Thoracic aorta (tissue), 2 donors: ENCODE data around the gene GPR17. TPM values are rescaled to one million over a fixed set of nuclear protein-coding genes. Genes with fewer than 3 reads are reported as not detected.

Source experiments
- ATAC-seq: fragments of 150-250 bp; one replicate; pipeline ENCODE4 v1.8.0; 2017; ENCODE audit warnings: low read depth; ENCODE audit not compliant: insufficient number of reproducible peaks, low FRiP score
- DNase-seq: peaks from one replicate; pipeline ENCODE4 v3.0.0-alpha.2; 2020; ENCODE audit warnings: low spot score
- H3K27ac ChIP-seq, 2 donors: fragments of 200-600 bp; sonication (generic); 1 replicate in 1 of 2; 2 replicates in 1 of 2; pipeline ENCODE4 v1.5.1; 2016; ENCODE audit warnings: mild to moderate bottlenecking in 2 of 2, moderate library complexity in 2 of 2
- H3K27me3 ChIP-seq: fragments of 200-600 bp; sonication (generic); replicated peaks from 2 replicates; pipeline ENCODE4 v1.6.0; 2016; ENCODE audit warnings: mild to moderate bottlenecking; ENCODE audit not compliant: insufficient read depth
- H3K36me3 ChIP-seq: fragments of 200-600 bp; sonication (generic); one replicate; pipeline ENCODE4 v1.5.1; 2016
- H3K4me1 ChIP-seq, 2 donors: fragments of 200-600 bp; sonication (generic); 1 replicate in 1 of 2; 2 replicates in 1 of 2; pipeline versions ENCODE4 v1.5.1 to v1.6.0; 2016; ENCODE audit warnings: low read depth in 2 of 2, mild to moderate bottlenecking in 1 of 2; ENCODE audit not compliant: control insufficient read depth in 1 of 2
- H3K4me3 ChIP-seq: fragments of 200-600 bp; sonication (generic); 2 replicates; pipeline ENCODE4 v1.5.1; 2016; ENCODE audit warnings: mild to moderate bottlenecking
- H3K9me3 ChIP-seq: fragments of 200-600 bp; sonication (generic); 2 replicates; pipeline ENCODE4 v1.5.1; 2016
- CTCF ChIP-seq: fragments of 200-600 bp; sonication (generic); IDR thresholded peaks from one replicate; pipeline ENCODE4 v1.5.1; 2019; ENCODE audit warnings: antibody characterized with exemption
- total RNA-seq, 2 donors: library from RNA; depleted of rRNA; stranded (reverse); fragments of >200 nt; gene quantifications; one replicate each; pipeline versions ENCODE4 v1.1.0 to v1.2.3, GENCODE V29; 2016

GPR17 gene
- total RNA-seq, 2 donors from 2014 or later = not detected

- no peak overlapping the region for H3K4me3 ChIP-seq
Measured at GRCh38 chr2:127670055-127670956, 24.4 kb downstream of the GPR17 start.

GRCh38 chr2:127670957-127671290, 25.0 kb downstream of the GPR17 start:
- Histone ChIP-seq H3K27ac (peak overlapping the region in 1 of 2 donors; percentile 91), H3K36me3 (no peaks in the 10 kb centered on the region), H3K27me3 (no peaks in the 10 kb centered on the region), H3K4me3 (no peak overlapping the region), H3K9me3 (no peaks in the 10 kb centered on the region), H3K4me1 (peaks cover 35 to 40% of the 10 kb centered on the region in 2 donors)
- ATAC-seq (no peak), DNase-seq (no peak)
- TF ChIP-seq CTCF = no peak

More at GRCh38 chr2:127670055-127670956, 24.4 kb downstream of the GPR17 start:
- ATAC-seq = no peak
- no peak for TF ChIP-seq CTCF
- Histone ChIP-seq H3K27me3 (no peaks in the 10 kb centered on the region), H3K9me3 (no peaks in the 10 kb centered on the region), H3K36me3 (no peaks in the 10 kb centered on the region), H3K4me1 (peaks cover 38 to 43% of the 10 kb centered on the region in 2 donors), H3K27ac (peak overlapping the region in 1 of 2 donors; percentile 91)
- DNase-seq = no peak

GRCh38 chr2:127671557-127672302, 25.8 kb downstream of the GPR17 start:
- H3K4me3 ChIP-seq = peak overlapping the region; percentile 96
- H3K4me1 ChIP-seq = peaks cover 35 to 40% of the 10 kb centered on the region in 2 donors
- ATAC-seq (no peak), DNase-seq (no peak)
- TF ChIP-seq CTCF = no peak
- peak overlapping the region; percentile 91 to 95 for H3K27ac ChIP-seq
- H3K36me3 ChIP-seq = no peaks in the 10 kb centered on the region
- H3K27me3 ChIP-seq = no peaks in the 10 kb centered on the region
- H3K9me3 ChIP-seq = no peaks in the 10 kb centered on the region

GRCh38 chr2:127672341-127673224, 26.6 kb downstream of the GPR17 start:
- ATAC-seq = no peak
- Histone ChIP-seq H3K36me3 (no peaks in the 10 kb centered on the region), H3K27me3 (no peaks in the 10 kb centered on the region), H3K27ac (peak overlapping the region; percentile 91 to 95), H3K4me3 (peak overlapping the region; percentile 96), H3K4me1 (peaks cover 37 to 47% of the 10 kb centered on the region in 2 donors), H3K9me3 (no peaks in the 10 kb centered on the region)
- TF ChIP-seq CTCF = no peak
- no peak for DNase-seq
